A673 (cell line): ENCODE measurements around the gene CTDSP1. TPM values are rescaled to one million over a fixed set of nuclear protein-coding genes. Genes with fewer than 3 reads are reported as not detected.
A peak's percentile ranks its signal among the peaks of the same experiment; 100 is the strongest.

Experiments
- BruUV-seq: library from RNA; stranded (reverse); fragments of 400-500 nt; replicated peaks from 2 replicates; lab custom pipeline; 2021; lab: Mats Ljungman, UMichigan
- CTCF ChIA-PET: fragments of 300-600 bp; sonication (Branson Sonifier 250); formaldehyde crosslinking; loops from one replicate; lab custom pipeline; 2022; ENCODE audit warnings: antibody characterized with exemption; lab: Charles Lee
- POLR2A ChIA-PET: fragments of 300-600 bp; sonication (Branson Sonifier 250); formaldehyde crosslinking; loops from one replicate; lab custom pipeline; 2022; ENCODE audit warnings: antibody characterized with exemption; ENCODE audit not compliant: low non-redundant PET; lab: Charles Lee
- DNase-seq: peaks from one replicate; pipeline ENCODE4 v3.0.0-alpha.2; 2015; ENCODE audit warnings: low spot score
- H3K27ac ChIP-seq: fragments of 200-600 bp; sonication (generic); 2 replicates; pipeline ENCODE4 v1.5.1; 2016; ENCODE audit warnings: mixed run types, low read depth, mild to moderate bottlenecking, mixed read lengths, antibody characterized with exemption, low read length; ENCODE audit not compliant: poor library complexity, severe bottlenecking
- H3K27me3 ChIP-seq: fragments of 200-600 bp; sonication (generic); replicated peaks from 2 replicates; pipeline ENCODE4 v1.6.1; 2017; ENCODE audit warnings: mixed run types, low read depth, mild to moderate bottlenecking, mixed read lengths, antibody characterized with exemption, low read length; ENCODE audit not compliant: insufficient read depth, poor library complexity
- H3K36me3 ChIP-seq: fragments of 200-600 bp; sonication (generic); 2 replicates; pipeline ENCODE4 v1.6.1; 2016; ENCODE audit warnings: mixed run types, mild to moderate bottlenecking, mixed read lengths, antibody characterized with exemption, low read length; ENCODE audit not compliant: insufficient read depth, poor library complexity, severe bottlenecking
- H3K4me1 ChIP-seq: fragments of 200-600 bp; sonication (generic); 2 replicates; pipeline ENCODE4 v1.6.1; 2017; ENCODE audit warnings: mixed run types, mild to moderate bottlenecking, mixed read lengths, antibody characterized with exemption, low read length; ENCODE audit not compliant: insufficient read depth, poor library complexity, severe bottlenecking
- H3K4me3 ChIP-seq: fragments of 200-600 bp; sonication (generic); 2 replicates; pipeline ENCODE4 v1.5.1; 2016; ENCODE audit warnings: low read depth, mixed run types, mild to moderate bottlenecking, mixed read lengths, low read length; ENCODE audit not compliant: poor library complexity, severe bottlenecking
- H3K9me3 ChIP-seq: fragments of 200-600 bp; sonication (generic); 2 replicates; pipeline ENCODE4 v1.6.1; 2016; ENCODE audit warnings: mixed run types, low read depth, mild to moderate bottlenecking, mixed read lengths, antibody characterized with exemption, low read length; ENCODE audit not compliant: poor library complexity, severe bottlenecking
- CTCF ChIP-seq: fragments of 300-800, 200-600 bp; sonication (generic); conservative IDR thresholded peaks from 2 replicates; pipeline ENCODE4 v1.5.1; 2017; ENCODE audit warnings: low read depth, mild to moderate bottlenecking, antibody characterized with exemption, low read length, moderate library complexity, mixed read lengths
- EZH2 ChIP-seq: fragments of 200-600 bp; sonication (generic); IDR thresholded peaks from 2 replicates; pipeline ENCODE4 v1.6.1; 2017; ENCODE audit warnings: borderline replicate concordance, low read depth, mild to moderate bottlenecking, mixed read lengths, antibody characterized with exemption, low read length; ENCODE audit not compliant: poor library complexity, severe bottlenecking
- intact Hi-C: fragments of 100-400 bp; cut with micrococcal nuclease; formaldehyde crosslinking; loops from one replicate; pipeline ENCODE4 v1.10.0; 2022; ENCODE audit not compliant: unreplicated experiment
- total RNA-seq: library from RNA; stranded (reverse); gene quantifications from 2 replicates; pipeline ENCODE4 v1.2.3, GENCODE V29; 2021

CTDSP1 gene
- total RNA-seq, 1 experiment from 2014 or later: 72.3 TPM

GRCh38 chr2:218384975-218385374 is 14.7 kb upstream of the CTDSP1 start:
- ChIA-PET POLR2A (no interaction called here), CTCF (interaction anchor here (1.7 kb wide), 1 partner anchor 11 kb away, joined by 6 read pairs; no protein-coding TSS in a partner anchor)
- no peak for DNase-seq
- Histone ChIP-seq H3K36me3 (no peaks in the 10 kb centered on the region), H3K27ac (no peak overlapping the region), H3K27me3 (no peaks in the 10 kb centered on the region), H3K9me3 (no peaks in the 10 kb centered on the region), H3K4me3 (no peak overlapping the region), H3K4me1 (peaks cover 6% of the 10 kb centered on the region)
- BruUV-seq: no TSS peak
- intact Hi-C loops: loop anchor here (5.0 kb wide), 1 partner anchor 198 kb away; no protein-coding TSS in a partner anchor
- TF ChIP-seq EZH2 (no peak), CTCF (no peak)

- H3K4me1 ChIP-seq: peaks cover 6% of the 10 kb centered on the region
- H3K9me3 ChIP-seq: no peaks in the 10 kb centered on the region
- no peaks in the 10 kb centered on the region for H3K36me3 ChIP-seq
- CTCF ChIA-PET: interaction anchor here (0.6 to 1.7 kb wide), 2 partner anchors 9 to 29 kb away, joined by 5 to 6 read pairs; no protein-coding TSS in a partner anchor
- intact Hi-C loops: loop anchor here (5.0 kb wide), 1 partner anchor 199 kb away; no protein-coding TSS in a partner anchor
- no peak overlapping the region for H3K27ac ChIP-seq
- no peak for DNase-seq
- H3K27me3 ChIP-seq: no peaks in the 10 kb centered on the region
- no peak for TF ChIP-seq EZH2
- TF ChIP-seq CTCF: no peak
- H3K4me3 ChIP-seq: peak overlapping the region; percentile 36
- no TSS peak for BruUV-seq
- POLR2A ChIA-PET: no interaction called here
Observed at GRCh38 chr2:218386505-218387368, 12.9 kb upstream of the CTDSP1 start.

DNA sequence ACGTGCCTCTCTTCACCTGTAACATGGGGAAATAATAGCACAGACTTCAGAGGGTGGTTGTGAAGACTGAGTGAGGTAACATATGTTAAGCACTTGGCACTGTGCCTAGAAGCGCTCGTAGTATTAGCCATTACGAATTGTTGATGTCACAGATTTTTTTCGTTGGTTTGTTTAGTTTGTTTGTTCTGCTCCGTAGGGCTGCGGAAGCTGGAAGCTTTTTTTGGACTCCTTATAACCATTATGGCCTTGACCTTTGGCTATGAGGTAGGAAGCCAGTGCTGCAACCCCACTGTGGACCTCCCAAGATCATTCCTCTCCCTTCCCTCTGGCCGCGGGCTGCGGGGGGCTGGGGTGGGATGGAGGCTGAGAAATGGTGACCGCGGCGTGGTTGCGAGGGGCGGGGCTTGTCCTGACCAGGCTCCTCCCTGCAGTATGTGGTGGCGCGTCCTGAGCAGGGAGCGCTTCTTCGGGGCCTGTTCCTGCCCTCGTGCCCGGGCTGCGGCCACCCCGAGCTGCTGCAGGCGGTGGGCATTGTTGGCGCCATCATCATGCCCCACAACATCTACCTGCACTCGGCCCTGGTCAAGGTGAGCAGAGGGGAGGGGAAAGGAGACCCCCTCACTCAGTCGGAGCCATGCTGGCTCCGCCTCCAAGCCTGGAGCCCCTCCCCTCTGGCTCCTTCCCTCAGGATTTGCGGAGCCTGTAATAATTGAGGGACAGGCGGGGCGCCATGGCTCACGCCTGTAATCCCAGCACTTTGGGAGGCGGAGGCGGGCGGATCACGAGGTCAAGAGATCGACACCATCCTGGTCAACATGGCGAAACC is 12.1 kb upstream of the CTDSP1 start:
- peak; percentile 62 for DNase-seq
- no peaks in the 10 kb centered on the region for H3K36me3 ChIP-seq
- H3K9me3 ChIP-seq: no peaks in the 10 kb centered on the region
- H3K4me3 ChIP-seq: peak overlapping the region; percentile 36
- H3K4me1 ChIP-seq: peaks cover 6% of the 10 kb centered on the region
- no TSS peak for BruUV-seq
- no peaks in the 10 kb centered on the region for H3K27me3 ChIP-seq
- CTCF ChIA-PET: interaction anchor here (0.6 kb wide), 1 partner anchor 30 kb away, joined by 5 read pairs; no protein-coding TSS in a partner anchor
- POLR2A ChIA-PET: no interaction called here
- intact Hi-C loops: loop anchor here (5.0 kb wide), 1 partner anchor 200 kb away; no protein-coding TSS in a partner anchor
- no peak overlapping the region for H3K27ac ChIP-seq
- TF ChIP-seq EZH2: no peak
- no peak for TF ChIP-seq CTCF
